Activated CD4-positive, alpha-beta T cell treated with anti-CD3 and anti-CD28 coated beads, Interleukin-2, amount 50 U/mL, for 1 hour (primary cell): ENCODE results near the gene ZBTB5.
"Not testable (repeated sequence)": the region's sequence is repeated elsewhere in the genome, so short reads cannot be mapped to it uniquely, and the experiment has no call there.

Experiments used
- DNase-seq: peaks from one replicate; pipeline ENCODE4 v3.0.0-alpha.2; 2020

Gene ZBTB5

GRCh38 chr9:37397948-37398347 lies 67.3 kb downstream of the ZBTB5 start:
- not testable (repeated sequence) for DNase-seq

- DNase-seq: no peak
These were observed 69.6 kb downstream of the ZBTB5 start for GRCh38 chr9:37395663-37396062.

- DNase-seq: no peak
These were observed 70.0 kb downstream of the ZBTB5 start for GRCh38 chr9:37395229-37395628.

GRCh38 chr9:37392272-37392671 lies 73.0 kb downstream of the ZBTB5 start:
- DNase-seq: no peak

GRCh38 chr9:37390759-37391158 lies 74.5 kb downstream of the ZBTB5 start:
- DNase-seq: peak; percentile 15
